UCSD-AML1 (cell line): Measurements from ENCODE around the gene DYNLT3.

Experiments used
- DNase-seq: peaks from one replicate; lab custom pipeline; 2025; ENCODE audit not compliant: unreplicated experiment; lab: John Stamatoyannopoulos, UW

The DYNLT3 gene

DNA sequence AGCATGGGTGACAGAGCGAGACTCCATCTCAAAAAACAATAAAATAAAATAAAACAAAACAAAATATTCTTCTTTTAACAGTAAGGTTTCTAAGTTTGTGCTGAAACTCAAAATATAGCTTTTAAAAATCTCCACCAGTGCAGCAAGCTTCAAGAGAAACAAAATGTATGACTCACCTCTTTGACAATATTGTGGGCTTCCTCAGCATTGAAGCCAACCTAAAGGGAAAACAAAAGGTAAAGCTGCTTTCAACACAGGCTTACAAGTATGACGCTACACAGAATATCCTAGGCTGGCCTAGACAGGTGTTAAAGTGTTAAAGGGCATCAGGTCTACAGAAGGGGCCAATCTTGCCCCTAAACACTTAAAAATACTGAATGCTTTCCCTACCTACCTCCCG, 1.2 kb downstream of the DYNLT3 start:
- DNase-seq = no peak

GRCh38 chrX:37844622-37845021, 2.7 kb downstream of the DYNLT3 start:
- DNase-seq = no peak

- no peak for DNase-seq
Measured at GRCh38 chrX:37840931-37841330, 6.4 kb downstream of the DYNLT3 start.

DNA sequence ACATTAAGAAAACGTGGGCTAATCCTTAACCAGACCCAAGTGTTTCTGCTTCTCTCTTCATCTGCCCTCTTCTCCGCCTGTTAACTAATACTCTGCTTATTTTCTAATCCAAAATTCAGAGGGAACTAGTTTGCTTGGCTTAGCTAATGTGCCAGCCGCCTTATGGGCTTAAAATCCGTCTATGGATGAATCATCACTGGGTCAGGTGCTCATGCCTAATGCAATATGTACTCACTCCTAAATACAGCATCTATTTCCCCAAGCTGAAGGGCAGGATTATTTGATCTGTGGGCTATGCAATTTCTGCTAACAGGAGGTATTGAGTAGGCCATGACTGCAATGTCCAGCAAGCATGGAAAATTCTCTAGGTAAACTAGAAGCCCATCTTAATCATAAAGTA, 12.4 kb downstream of the DYNLT3 start:
- DNase-seq = no peak

DNA sequence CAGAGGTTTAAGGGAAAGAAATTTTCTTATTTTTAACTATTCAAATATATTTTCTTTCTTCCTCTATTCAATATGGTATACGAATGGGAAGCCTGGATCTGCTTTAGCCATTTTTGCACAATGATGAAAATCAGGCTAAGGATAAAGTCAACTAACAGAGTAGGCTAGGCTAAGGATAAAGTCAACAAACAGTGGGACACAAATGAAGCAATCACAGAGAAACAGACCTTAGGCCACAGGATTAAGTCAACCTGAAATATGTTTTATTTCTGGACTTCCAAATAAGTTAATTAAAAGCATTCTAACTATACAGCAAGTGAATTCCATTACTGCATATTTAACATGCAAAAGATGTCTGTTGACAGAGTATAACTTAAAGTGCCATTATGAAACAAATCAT, 17.0 kb downstream of the DYNLT3 start:
- no peak for DNase-seq

DNA sequence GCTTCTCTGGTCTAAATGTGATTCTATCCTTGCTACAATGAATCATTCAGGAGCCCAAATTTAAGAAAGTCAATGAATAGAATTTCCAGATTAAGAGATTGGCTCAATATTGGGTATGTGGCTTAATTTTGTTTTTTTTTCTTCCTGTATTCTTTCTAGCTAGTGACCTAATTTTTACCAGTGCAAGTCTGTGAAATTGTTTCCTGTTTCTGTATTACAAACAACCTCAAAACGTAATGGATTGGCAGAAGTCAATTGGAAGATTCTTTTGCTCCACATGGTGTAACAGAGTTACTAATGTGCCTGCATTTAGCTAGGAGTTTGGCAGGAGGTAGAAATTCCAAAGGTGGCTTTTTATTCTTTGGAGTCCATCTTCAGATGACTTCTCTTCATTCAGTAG, 17.6 kb downstream of the DYNLT3 start:
- DNase-seq = no peak

GRCh38 chrX:37825215-37825842, 22.0 kb downstream of the DYNLT3 start:
- peak; percentile 21 for DNase-seq

DNA sequence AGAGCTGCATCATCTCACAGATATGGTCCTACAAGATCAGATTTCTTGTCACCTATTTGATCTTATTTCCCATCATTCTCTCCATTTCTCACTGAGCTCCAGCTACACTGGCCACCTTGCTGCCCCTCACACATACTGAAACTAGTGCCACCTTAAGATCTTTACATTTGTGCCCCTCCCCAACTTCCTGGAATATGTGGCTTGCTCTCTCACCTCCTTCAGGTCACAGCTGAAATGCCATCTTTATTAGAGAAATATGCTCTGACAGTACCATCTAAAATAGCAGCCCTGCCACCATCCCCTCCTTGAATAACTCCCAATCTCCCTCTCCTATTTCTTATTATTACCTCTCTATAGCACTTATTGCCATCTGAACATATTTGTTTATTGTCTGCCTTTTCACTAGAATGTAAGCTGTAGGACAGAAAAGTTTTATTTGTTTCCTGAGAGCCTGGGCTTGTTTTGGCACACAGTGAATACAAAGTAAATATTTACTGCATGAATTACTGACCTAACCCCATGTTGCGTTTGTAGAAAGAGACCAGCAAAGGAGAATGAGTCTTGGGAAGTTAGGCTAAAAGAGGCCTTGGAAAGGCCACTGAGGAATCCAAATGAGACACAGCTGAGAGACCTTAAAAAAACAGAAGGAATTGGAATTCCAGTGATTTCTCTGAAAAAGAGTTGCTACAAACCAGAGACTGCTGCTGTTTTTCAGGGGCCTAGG, 22.7 kb downstream of the DYNLT3 start:
- DNase-seq = no peak

GRCh38 chrX:37820646-37821045, 26.7 kb downstream of the DYNLT3 start:
- DNase-seq = no peak

DNA sequence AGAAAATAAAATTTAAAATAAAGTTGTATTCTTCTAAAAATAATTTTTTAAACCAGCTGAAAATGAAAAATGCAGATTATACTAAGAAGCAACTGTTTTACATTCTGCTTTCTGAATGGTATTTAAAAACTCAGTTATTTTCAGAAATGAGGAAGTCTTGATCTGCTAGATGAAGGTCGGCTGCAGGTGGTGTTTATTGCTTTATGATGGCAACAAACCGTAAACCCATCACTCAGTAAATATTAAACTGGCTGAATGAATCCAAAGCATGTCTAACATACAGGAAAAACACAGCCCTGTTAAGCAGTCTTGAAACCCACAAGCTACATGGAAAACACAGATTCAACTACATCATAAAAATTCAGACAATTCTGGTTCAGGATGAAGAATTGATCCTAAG, 29.3 kb downstream of the DYNLT3 start:
- no peak for DNase-seq

GRCh38 chrX:37817579-37817978, 29.8 kb downstream of the DYNLT3 start:
- no peak for DNase-seq

DNA sequence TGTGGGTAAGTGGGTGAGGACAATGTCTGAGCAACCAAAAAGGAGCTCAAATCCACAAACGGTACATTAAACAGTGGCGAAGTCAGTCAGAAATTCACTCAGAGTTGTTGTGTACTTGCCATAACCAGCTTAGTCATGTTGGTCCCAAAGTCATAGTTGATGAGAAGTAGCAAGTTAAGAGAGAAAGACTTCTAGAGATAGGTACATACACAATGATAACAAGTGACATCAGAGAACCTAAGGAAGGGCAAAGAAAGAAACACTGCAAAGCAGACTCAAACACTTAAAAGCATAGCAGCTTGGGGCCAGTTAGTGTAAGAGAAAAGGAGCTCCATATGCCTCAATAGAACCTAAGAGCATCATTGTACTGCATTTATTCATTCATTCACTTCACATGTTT, 30.2 kb downstream of the DYNLT3 start:
- no peak for DNase-seq

DNA sequence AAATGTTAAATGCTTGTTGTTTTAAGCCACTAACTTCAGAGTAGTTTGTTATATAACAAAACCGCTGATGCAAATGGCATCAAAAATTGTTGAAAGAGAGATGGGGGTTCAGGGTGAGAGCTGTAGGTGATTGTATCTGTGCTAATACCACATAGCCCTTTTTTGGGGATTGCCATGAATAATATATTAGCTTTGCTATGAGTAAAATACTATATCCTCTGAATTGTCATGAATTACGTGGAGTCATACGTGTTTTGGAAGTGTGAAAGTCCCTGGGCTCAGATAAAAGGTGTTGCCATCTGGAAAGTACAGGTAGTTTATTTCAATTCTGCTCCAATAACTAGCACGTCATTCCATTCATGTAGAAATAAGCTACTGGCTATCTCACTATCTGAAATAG, 30.6 kb downstream of the DYNLT3 start:
- no peak for DNase-seq

DNA sequence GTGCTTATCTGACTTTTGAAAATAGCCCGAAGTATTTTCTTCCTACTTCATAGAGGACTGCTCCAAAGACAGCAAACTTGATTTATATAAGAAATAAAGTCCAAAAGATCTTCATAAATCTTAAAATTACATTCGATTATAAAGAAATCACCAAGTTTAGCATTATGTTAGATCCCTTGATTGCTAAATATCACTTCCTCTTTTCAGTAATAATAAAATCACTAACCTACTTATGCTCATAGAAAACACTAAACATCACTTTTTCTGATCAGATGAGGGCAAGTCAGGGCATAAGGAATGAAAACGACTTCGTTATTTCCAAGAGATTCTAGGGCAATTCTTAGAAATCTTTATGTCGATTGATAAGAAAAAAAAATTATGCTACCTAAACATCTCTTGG, 32.0 kb downstream of the DYNLT3 start:
- DNase-seq = no peak

GRCh38 chrX:37813570-37813969, 33.8 kb downstream of the DYNLT3 start:
- no peak for DNase-seq

GRCh38 chrX:37812110-37812509, 35.3 kb downstream of the DYNLT3 start:
- no peak for DNase-seq

DNA sequence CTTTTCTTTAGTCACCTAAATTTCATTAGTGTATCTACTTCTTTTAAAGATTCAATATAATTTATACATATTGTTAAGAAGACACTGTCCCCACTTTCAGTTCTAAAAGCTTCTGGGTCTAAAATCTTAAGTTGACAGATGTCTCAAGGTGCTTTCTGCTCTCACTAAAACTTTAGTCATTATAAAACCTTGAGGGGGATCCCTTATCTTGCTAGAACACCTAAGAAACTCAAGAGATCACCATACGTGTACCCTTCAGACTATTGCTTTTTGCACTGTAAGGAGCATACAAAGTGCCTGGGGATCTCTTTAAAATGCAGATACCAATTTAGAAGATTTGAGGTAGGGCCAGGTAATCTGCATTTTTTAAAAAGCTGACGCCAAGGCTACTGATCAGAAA, 37.4 kb downstream of the DYNLT3 start:
- DNase-seq = no peak

- DNase-seq = no peak
Measured at GRCh38 chrX:37803057-37803456, 44.3 kb downstream of the DYNLT3 start.

GRCh38 chrX:37802028-37802427, 45.3 kb downstream of the DYNLT3 start:
- no peak for DNase-seq

GRCh38 chrX:37800717-37801116, 46.7 kb downstream of the DYNLT3 start:
- no peak for DNase-seq

GRCh38 chrX:37799936-37800335, 47.4 kb downstream of the DYNLT3 start:
- DNase-seq = no peak

DNA sequence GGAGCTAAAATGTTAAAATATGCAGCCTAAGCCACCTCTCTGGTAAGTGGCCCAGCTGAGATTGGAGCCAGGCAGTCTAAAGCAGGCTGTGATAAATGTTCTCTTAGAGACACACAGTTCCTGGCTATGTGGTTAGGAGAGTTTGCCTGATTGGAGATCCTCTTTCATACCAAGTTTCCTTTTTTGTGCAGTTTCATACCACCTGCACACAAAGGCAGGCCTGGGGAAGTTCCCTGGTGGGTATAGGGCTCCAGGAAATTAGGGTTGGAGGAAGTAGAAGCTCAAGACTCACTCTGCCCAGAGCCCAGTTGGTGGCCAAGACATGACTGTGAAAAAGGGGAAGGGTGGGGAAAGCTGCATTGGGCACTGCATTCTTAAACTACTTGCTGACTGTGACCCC, 50.6 kb downstream of the DYNLT3 start:
- peak; percentile 47 for DNase-seq

GRCh38 chrX:37796310-37796709, 51.1 kb downstream of the DYNLT3 start:
- DNase-seq = no peak
